Tibial artery (tissue), 4 donors: ENCODE measurements around the gene FYB1.

ENCODE experiments used
- DNase-seq, 2 donors: peaks; one replicate each; pipeline ENCODE4 v3.0.0-alpha.2; 2019
- H3K27ac ChIP-seq, 2 donors: fragments of 200-600 bp; sonication (generic) in 1 of 2; 1 replicate in 1 of 2; 2 replicates in 1 of 2; pipeline ENCODE4 v1.5.1; 2018 to 2019; ENCODE audit warnings: mild to moderate bottlenecking in 1 of 2
- H3K27me3 ChIP-seq, 2 donors: fragments of 200-600 bp; sonication (generic) in 1 of 2; one replicate each; pipeline versions ENCODE4 v1.5.1 to v1.6.0; 2016 to 2019
- H3K36me3 ChIP-seq, 3 donors: fragments of 200-600 bp; sonication (generic) in 2 of 3; one replicate each; pipeline ENCODE4 v1.5.1; 2016 to 2019; ENCODE audit warnings: mild to moderate bottlenecking in 2 of 3
- H3K4me1 ChIP-seq, 4 donors: fragments of 200-600 bp; sonication (generic) in 2 of 4; 1 replicate in 3 of 4; 2 replicates in 1 of 4; pipeline ENCODE4 v1.5.1; 2016 to 2019
- H3K4me3 ChIP-seq, 2 donors: fragments of 200-600 bp; sonication (generic) in 1 of 2; 1 replicate in 1 of 2; 2 replicates in 1 of 2; pipeline ENCODE4 v1.5.1; 2018 to 2019; ENCODE audit warnings: mild to moderate bottlenecking in 2 of 2
- H3K9me3 ChIP-seq, 3 donors: fragments of 200-600 bp; sonication (generic) in 1 of 3; one replicate each; pipeline ENCODE4 v1.5.1; 2016 to 2019
- intact Hi-C: fragments of 100-400 bp; cut with DNase I; formaldehyde crosslinking; loops from one replicate; pipeline ENCODE4 v1.15.0; 2023; ENCODE audit warnings: low total_unique reads
- TF ChIP-seq, protein P1 (sequence below), 2 experiments: fragments of 200-600 bp in 1 of 2; fragments of 450-650 bp in 1 of 2; IDR thresholded peaks; one replicate each; pipeline ENCODE4 v1.5.1; 2017 to 2019; ENCODE audit warnings: antibody characterized with exemption in 2 of 2, mild to moderate bottlenecking in 1 of 2, moderate library complexity in 1 of 2

FYB1 gene

DNA sequence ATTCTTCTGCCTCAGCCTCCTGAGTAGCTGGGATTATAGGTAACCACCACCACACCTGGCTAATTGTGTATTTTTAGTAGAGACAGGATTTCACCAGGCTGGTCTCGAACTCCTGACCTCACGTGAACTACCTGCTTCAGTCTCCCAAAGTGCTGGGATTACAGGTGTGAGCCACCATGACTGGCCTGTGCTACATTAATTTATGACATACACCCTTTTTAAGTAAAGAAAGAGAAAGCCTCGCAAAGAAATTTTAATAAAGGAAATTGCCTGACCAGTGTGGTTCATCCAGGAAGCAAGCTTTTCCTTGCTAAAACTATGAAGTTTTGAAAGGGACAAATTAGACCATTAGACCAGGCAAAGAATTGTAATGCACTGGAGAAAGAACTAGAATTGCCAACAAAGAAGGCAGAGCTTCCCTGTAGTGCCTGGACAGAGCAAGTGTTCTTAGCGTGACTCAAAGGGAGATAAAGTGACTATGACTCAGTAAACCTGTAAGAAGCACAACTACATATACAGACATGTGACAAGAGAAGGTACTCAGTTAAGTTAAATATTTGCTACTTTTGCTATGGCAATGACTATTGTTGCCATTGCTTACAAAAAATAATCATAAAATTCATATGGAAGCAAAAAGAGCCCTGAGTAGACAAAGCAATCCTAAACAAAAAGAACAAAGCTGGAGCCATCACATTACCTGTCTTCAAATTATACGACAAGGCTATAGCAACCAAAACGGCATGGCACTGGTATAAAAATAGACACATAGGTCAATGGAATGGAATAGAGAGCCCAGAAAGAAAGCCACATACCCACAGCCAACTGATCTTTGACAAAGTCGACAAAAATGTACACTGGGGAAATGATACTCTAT is 54.6 kb downstream of the FYB1 start:
- TF ChIP-seq, protein P1, sequence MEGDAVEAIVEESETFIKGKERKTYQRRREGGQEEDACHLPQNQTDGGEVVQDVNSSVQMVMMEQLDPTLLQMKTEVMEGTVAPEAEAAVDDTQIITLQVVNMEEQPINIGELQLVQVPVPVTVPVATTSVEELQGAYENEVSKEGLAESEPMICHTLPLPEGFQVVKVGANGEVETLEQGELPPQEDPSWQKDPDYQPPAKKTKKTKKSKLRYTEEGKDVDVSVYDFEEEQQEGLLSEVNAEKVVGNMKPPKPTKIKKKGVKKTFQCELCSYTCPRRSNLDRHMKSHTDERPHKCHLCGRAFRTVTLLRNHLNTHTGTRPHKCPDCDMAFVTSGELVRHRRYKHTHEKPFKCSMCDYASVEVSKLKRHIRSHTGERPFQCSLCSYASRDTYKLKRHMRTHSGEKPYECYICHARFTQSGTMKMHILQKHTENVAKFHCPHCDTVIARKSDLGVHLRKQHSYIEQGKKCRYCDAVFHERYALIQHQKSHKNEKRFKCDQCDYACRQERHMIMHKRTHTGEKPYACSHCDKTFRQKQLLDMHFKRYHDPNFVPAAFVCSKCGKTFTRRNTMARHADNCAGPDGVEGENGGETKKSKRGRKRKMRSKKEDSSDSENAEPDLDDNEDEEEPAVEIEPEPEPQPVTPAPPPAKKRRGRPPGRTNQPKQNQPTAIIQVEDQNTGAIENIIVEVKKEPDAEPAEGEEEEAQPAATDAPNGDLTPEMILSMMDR (IDR thresholded peaks at IDR 0.05): no peak
- intact Hi-C loops: no loop called here
- H3K9me3 ChIP-seq: no peaks in the 10 kb centered on the region
- no peaks in the 10 kb centered on the region for H3K36me3 ChIP-seq
- no peaks in the 10 kb centered on the region for H3K27me3 ChIP-seq
- no peaks in the 10 kb centered on the region for H3K4me1 ChIP-seq
- no peak for DNase-seq
- H3K4me3 ChIP-seq: no peak overlapping the region
- H3K27ac ChIP-seq: no peak overlapping the region

DNA sequence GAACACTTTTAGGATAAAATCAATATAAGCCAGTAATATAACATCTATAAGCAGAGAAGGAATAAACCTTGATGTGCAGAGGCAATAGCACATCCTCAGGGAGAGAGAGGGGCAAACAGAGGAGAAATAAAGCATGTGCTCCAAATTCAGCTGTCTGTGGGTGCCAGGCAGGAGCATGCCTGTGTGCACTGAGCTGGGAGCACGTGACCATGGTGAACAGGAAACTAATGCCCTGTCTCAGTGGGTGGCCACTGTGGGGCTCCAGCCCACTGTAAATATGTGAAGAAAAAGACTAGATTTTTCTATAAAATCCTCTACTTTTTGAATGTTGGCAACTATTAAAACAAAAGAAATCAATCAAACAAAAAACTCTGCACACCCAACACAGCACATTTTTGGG is 55.3 kb downstream of the FYB1 start:
- DNase-seq: peak in 1 of 2 donors; percentile 22
- no peaks in the 10 kb centered on the region for H3K4me1 ChIP-seq
- H3K27me3 ChIP-seq: no peaks in the 10 kb centered on the region
- TF ChIP-seq, protein P1 (IDR thresholded peaks at IDR 0.05): no peak
- intact Hi-C loops: no loop called here
- H3K9me3 ChIP-seq: no peaks in the 10 kb centered on the region
- H3K4me3 ChIP-seq: no peak overlapping the region
- no peaks in the 10 kb centered on the region for H3K36me3 ChIP-seq
- no peak overlapping the region for H3K27ac ChIP-seq

DNA sequence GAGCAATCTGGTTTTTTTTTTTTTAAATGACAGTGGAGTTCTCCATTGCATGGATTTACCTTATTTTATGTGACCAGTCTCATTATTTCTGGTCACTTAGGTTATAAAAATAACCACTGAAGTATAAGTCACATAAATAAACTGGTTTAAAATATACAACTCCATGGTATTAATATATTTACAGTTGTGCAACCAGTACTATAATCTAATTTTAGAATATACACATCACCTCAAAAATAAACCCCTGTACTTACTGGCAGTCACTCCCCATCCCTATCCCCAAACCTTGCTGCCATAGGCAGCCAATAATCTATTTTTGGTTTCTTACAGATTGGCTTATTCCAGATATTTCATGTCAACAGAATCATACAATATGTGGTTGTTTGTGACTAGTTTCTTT is 57.8 kb downstream of the FYB1 start:
- H3K27ac ChIP-seq: no peak overlapping the region
- no peaks in the 10 kb centered on the region for H3K9me3 ChIP-seq
- H3K4me1 ChIP-seq: no peaks in the 10 kb centered on the region
- no peak overlapping the region for H3K4me3 ChIP-seq
- no peaks in the 10 kb centered on the region for H3K27me3 ChIP-seq
- intact Hi-C loops: no loop called here
- no peak for DNase-seq
- no peaks in the 10 kb centered on the region for H3K36me3 ChIP-seq
- TF ChIP-seq, protein P1 (IDR thresholded peaks at IDR 0.05): no peak

DNA sequence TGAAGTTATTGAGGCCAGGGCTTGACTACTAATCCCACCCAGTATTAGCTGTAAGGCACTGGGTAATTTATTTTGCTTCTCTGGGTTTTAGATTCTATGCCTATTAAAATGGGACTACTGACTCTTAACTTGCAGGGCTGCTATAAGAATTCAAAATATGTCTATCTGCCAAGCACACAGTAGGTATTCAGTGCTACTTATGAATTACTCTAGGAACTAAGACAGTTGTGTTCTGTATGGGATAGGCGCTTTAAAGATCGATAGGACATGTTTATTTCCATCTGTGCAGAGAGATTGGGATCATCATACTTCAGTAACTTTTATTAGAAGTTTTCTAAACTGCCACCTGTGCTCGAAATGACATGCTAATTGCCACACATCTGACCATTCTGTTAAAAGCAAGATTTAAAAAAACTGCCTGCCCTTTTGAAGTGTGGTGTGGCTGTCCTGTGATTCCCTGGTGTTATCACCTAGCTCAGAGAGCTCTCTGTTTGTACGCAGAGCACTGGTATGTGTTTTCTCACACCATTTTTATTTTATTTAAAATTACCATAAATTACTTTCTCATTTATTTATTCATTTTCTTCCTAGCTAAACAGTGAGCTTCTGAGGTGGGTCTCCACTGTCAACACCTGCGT is 58.7 kb downstream of the FYB1 start:
- Histone ChIP-seq H3K4me3 (no peak overlapping the region), H3K27me3 (no peaks in the 10 kb centered on the region), H3K27ac (no peak overlapping the region), H3K36me3 (no peaks in the 10 kb centered on the region), H3K4me1 (no peaks in the 10 kb centered on the region), H3K9me3 (no peaks in the 10 kb centered on the region)
- TF ChIP-seq, protein P1 (IDR thresholded peaks at IDR 0.05): no peak
- intact Hi-C loops: no loop called here
- no peak for DNase-seq

DNA sequence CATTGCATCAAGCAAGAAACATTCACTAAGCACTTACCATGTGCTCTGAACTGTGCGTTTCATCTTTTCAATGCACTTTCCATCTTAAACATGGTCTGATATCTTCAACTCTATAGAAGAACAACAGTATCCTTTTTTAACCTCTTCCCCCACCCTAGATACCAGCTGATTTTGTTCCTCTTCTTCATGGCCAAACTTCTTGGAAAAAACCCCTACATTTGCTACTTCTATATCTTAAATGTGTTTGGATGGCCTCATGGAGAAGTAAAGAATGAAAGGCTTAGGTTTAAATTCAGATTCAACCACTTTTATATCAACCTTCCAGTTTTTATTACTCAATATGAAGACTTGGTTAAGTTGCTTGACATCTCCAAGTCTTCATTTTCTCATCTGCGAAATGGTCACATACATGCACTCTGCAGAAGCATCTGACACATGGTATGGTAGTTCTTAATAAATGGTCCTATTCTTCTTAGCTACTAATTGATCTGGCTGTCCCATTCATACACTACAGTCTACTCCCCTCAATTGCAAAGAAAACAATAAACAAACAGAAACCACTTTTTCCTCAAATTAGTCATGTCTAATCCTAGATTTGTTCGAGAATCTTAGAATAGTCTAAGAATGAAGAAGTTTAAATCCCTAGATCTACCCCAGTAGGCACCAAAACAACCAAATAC is 59.4 kb downstream of the FYB1 start:
- intact Hi-C loops: no loop called here
- H3K36me3 ChIP-seq: no peaks in the 10 kb centered on the region
- TF ChIP-seq, protein P1 (IDR thresholded peaks at IDR 0.05): no peak

More for the DNA sequence above, 59.4 kb downstream of the FYB1 start:
- no peaks in the 10 kb centered on the region for H3K9me3 ChIP-seq
- H3K4me3 ChIP-seq: no peak overlapping the region
- DNase-seq: no peak
- no peaks in the 10 kb centered on the region for H3K4me1 ChIP-seq
- H3K27ac ChIP-seq: no peak overlapping the region
- H3K27me3 ChIP-seq: no peaks in the 10 kb centered on the region
